ENCODE measurements around the gene PNRC1.

The PNRC1 gene

DNA sequence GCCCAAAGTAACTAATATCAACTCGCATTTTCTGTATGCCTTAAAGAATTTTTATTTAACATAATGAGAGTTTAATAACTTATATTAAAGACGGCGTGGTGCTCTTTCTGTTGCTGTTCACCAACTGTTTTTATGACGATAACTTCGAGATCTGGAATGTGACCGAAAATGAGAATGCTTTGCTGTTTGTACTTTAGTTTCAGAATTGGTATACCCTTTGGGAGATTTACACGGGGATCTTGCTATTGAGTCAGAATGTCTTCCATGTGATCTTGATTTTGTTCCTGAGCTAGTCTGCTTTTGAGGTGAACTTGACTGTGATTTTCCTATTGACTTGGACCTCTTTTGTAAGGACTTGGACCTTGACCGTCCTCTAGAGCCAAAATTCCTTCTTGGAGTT is 17.9 kb downstream of the PNRC1 start:
- no peak overlapping the region for H3K4me3 ChIP-seq (ENCODE audit: low read length)
- DNase-seq (ENCODE audit: low read depth) = no peak
- TF ChIP-seq, protein P1, sequence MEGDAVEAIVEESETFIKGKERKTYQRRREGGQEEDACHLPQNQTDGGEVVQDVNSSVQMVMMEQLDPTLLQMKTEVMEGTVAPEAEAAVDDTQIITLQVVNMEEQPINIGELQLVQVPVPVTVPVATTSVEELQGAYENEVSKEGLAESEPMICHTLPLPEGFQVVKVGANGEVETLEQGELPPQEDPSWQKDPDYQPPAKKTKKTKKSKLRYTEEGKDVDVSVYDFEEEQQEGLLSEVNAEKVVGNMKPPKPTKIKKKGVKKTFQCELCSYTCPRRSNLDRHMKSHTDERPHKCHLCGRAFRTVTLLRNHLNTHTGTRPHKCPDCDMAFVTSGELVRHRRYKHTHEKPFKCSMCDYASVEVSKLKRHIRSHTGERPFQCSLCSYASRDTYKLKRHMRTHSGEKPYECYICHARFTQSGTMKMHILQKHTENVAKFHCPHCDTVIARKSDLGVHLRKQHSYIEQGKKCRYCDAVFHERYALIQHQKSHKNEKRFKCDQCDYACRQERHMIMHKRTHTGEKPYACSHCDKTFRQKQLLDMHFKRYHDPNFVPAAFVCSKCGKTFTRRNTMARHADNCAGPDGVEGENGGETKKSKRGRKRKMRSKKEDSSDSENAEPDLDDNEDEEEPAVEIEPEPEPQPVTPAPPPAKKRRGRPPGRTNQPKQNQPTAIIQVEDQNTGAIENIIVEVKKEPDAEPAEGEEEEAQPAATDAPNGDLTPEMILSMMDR (conservative IDR thresholded peaks at IDR 0.05; ENCODE audit: low read length) = no peak

DNA sequence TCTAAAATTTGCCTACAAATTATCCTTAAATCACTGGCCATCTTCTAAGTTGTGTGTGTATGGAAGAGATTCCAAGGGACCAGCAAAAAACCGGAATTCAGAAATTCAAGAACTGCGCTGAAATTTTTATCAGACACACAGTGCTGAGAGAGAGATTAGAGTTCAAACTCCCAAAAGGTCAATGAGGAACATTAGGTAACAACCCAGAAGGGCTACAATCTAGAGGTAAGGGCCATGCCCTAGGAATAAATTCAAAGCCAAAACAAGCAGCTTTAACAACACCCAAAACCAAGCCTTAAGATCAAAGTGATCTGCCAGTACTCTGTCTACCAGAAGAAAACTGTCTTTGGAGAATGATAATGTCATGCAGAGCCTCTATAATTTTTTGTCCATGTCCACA is 19.6 kb downstream of the PNRC1 start:
- H3K4me3 ChIP-seq (ENCODE audit: low read length) = no peak overlapping the region
- TF ChIP-seq, protein P1 (conservative IDR thresholded peaks at IDR 0.05; ENCODE audit: low read length) = no peak
- DNase-seq (ENCODE audit: low read depth) = no peak

DNA sequence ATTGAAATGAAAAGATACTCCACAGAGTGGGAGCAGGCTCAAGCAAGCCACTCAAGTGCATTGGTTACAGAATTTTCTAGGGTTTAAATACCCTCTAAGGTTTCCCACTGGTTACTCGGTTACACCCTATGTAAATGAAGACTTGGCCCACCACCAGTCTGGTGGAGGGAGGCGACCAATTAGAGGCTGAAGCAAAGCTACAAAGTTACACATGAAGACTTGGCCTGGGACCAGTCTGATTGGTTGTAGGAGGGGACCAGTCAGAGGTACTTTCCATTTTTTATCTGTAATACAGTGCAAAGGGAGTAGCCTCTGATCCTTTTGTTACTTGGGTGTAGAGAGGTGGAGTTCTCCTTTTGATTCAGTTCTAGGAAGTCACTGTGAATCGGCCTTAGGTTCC is 29.7 kb downstream of the PNRC1 start:
- TF ChIP-seq, protein P1 (conservative IDR thresholded peaks at IDR 0.05; ENCODE audit: low read length) = no peak
- no peak for DNase-seq (ENCODE audit: low read depth)
- H3K4me3 ChIP-seq (ENCODE audit: low read length) = no peak overlapping the region

GRCh38 chr6:89111933-89112332 is 31.4 kb downstream of the PNRC1 start:
- TF ChIP-seq, protein P1 (conservative IDR thresholded peaks at IDR 0.05; ENCODE audit: low read length) = no peak
- no peak for DNase-seq (ENCODE audit: low read depth)
- H3K4me3 ChIP-seq (ENCODE audit: low read length) = no peak overlapping the region

- H3K4me3 ChIP-seq (ENCODE audit: low read length) = no peak overlapping the region; the same call in 1 of the 2 replicates
- TF ChIP-seq, protein P1 (conservative IDR thresholded peaks at IDR 0.05; ENCODE audit: low read length) = no peak
- no peak for DNase-seq (ENCODE audit: low read depth)
Observed at GRCh38 chr6:89116702-89117101, 36.2 kb downstream of the PNRC1 start.

GRCh38 chr6:89117211-89118108 is 36.9 kb downstream of the PNRC1 start, which contains the start of gene SRSF12:
SRSF12 (minus strand) TSS chr6:89118071; CDS start chr6:89117887, 184 bp downstream.
- H3K4me3 ChIP-seq (ENCODE audit: low read length) = peak within 1 kb of the TSS; percentile 53
- TF ChIP-seq, protein P1 (conservative IDR thresholded peaks at IDR 0.05; ENCODE audit: low read length) = no peak
- peak; percentile 26 for DNase-seq (ENCODE audit: low read depth)

DNA sequence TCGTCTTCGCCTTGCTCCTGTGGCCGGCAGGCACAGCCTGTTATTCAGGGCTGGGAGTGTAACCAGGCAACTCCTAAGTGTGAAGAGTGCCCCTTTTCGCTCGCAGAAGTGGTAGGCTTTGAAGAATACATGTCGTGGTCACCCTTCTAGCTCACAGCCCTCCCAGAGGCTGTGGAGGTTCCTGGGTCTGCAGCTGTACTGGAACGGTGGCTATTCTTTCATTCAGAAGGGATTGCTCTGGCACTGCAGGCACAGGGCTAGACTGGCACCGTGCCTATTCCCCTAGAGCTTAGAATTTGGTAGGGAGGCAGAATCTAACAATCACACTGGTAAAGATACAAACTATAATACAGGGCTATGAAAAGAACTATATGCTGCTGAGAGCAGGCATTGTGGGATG is 38.4 kb downstream of the PNRC1 start:
- no peak for DNase-seq (ENCODE audit: low read depth)
- H3K4me3 ChIP-seq (ENCODE audit: low read length) = no peak overlapping the region
- TF ChIP-seq, protein P1 (conservative IDR thresholded peaks at IDR 0.05; ENCODE audit: low read length) = no peak

Data from AG10803 (cell line).